Ascending aorta (tissue), 2 donors: ENCODE data around the gene CYREN. TPM values are rescaled to one million over a fixed set of nuclear protein-coding genes. Genes with fewer than 3 reads are reported as not detected.

Experiments used
- DNase-seq, 2 donors: peaks; one replicate each; pipeline ENCODE4 v3.0.0-alpha.2; 2019; ENCODE audit warnings: low spot score in 2 of 2
- H3K27ac ChIP-seq, 2 donors: fragments of 200-600 bp; sonication (generic); one replicate each; pipeline ENCODE4 v1.5.1; 2016 to 2017; ENCODE audit warnings: mild to moderate bottlenecking in 1 of 2
- H3K27me3 ChIP-seq: fragments of 200-600 bp; sonication (generic); one replicate; pipeline ENCODE4 v1.5.1; 2017
- H3K36me3 ChIP-seq, 2 donors: fragments of 200-600 bp; sonication (generic); one replicate each; pipeline ENCODE4 v1.5.1; 2016
- H3K4me1 ChIP-seq, 2 donors: fragments of 200-600 bp; sonication (generic); one replicate each; pipeline ENCODE4 v1.5.1; 2016 to 2017; ENCODE audit warnings: mild to moderate bottlenecking in 1 of 2
- H3K4me3 ChIP-seq, 2 donors: fragments of 200-600 bp; sonication (generic); one replicate each; pipeline ENCODE4 v1.5.1; 2016 to 2017; ENCODE audit warnings: mild to moderate bottlenecking in 1 of 2
- H3K9me3 ChIP-seq, 2 donors: fragments of 200-600 bp; sonication (generic); one replicate each; pipeline ENCODE4 v1.5.1; 2016
- intact Hi-C: fragments of 100-400 bp; cut with DNase I; formaldehyde crosslinking; loops from one replicate; pipeline ENCODE4 v1.15.1; 2023
- total RNA-seq: library from RNA; depleted of rRNA; stranded (reverse); fragments of >200 nt; gene quantifications from one replicate; pipeline ENCODE4 v1.1.0, GENCODE V29; 2016
- TF ChIP-seq, protein P1 (sequence below), 3 experiments: fragments of 200-600 bp in 2 of 3; fragments of 450-650 bp in 1 of 3; sonication (generic) in 2 of 3; IDR thresholded peaks; one replicate each; pipeline ENCODE4 v1.5.1; 2016 to 2019; ENCODE audit warnings: antibody characterized with exemption in 3 of 3, mild to moderate bottlenecking in 1 of 3, moderate library complexity in 1 of 3

CYREN gene
- total RNA-seq, 1 donor from 2014 or later: 21.6 TPM

DNA sequence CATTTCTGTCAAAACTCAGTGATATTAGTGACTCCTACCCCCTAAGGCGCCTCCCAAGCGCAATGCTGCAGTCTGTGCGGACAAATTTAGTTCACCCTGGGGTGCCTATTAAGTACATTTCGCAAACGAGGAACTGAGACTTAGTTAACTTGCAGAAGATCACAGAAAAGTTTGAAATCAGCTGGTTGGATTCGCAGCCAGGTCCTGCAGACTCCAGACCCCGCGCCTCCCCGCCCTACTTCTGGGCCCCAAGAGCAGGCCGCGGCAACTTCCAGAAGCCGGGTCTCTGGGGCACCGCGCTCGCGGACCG is 588 bp downstream of the CYREN start:
- intact Hi-C loops: loop anchor here (1.0 to 10.0 kb wide), 8 partner anchors 23 to 524 kb away; partner anchors contain the start of genes AGBL3, BPGM and WDR91
- Histone ChIP-seq H3K4me1 (peaks cover 15 to 27% of the 10 kb centered on the region in 2 donors), H3K36me3 (peaks cover 20 to 36% of the 10 kb centered on the region in 2 donors)

DNA sequence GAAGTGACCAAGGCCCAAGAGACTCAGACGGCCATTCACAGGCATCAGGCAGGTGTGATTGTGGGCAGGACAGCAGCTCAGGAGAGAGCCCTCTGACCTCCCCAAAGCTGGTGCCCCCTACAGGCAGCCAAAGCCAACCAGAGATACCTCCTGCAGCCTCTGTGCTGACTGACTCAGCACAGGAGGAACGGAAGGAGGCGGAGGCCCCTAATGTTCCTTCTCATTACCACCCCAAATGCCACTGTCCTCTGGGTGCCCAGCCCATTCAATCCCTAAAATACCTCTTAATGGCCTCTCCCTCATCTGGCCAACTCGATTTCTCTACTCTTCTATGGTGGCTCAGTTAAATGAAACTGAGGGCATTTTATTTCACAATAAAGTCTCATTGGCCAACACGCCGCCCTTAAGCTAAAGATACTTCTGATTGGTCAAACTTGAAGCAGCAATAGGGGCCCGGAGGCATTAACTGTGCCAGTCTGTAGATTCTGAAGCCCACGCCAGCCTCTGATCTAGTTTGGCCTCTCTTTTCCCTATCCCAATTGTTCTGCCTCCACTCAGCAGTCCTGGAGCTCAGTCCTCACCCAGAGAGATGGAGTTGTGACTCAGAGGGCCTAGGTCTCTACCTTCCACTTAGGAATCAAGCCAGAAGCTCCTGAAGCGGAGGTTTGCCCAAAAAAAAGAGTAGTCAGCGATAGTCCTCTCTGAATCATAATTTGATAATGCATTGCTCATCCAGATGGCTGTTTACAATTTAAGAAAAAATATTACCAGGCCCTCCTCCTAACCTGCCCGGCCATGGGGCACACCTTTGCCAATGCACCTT is 1.2 kb downstream of the CYREN start:
- Histone ChIP-seq H3K4me3 (peak overlapping the region; percentile 68 to 92), H3K4me1 (peaks cover 15 to 27% of the 10 kb centered on the region in 2 donors), H3K36me3 (peaks cover 20 to 39% of the 10 kb centered on the region in 2 donors), H3K27me3 (no peaks in the 10 kb centered on the region), H3K27ac (peak overlapping the region; percentile 95 to 98), H3K9me3 (no peaks in the 10 kb centered on the region)
- TF ChIP-seq, protein P1, sequence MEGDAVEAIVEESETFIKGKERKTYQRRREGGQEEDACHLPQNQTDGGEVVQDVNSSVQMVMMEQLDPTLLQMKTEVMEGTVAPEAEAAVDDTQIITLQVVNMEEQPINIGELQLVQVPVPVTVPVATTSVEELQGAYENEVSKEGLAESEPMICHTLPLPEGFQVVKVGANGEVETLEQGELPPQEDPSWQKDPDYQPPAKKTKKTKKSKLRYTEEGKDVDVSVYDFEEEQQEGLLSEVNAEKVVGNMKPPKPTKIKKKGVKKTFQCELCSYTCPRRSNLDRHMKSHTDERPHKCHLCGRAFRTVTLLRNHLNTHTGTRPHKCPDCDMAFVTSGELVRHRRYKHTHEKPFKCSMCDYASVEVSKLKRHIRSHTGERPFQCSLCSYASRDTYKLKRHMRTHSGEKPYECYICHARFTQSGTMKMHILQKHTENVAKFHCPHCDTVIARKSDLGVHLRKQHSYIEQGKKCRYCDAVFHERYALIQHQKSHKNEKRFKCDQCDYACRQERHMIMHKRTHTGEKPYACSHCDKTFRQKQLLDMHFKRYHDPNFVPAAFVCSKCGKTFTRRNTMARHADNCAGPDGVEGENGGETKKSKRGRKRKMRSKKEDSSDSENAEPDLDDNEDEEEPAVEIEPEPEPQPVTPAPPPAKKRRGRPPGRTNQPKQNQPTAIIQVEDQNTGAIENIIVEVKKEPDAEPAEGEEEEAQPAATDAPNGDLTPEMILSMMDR (IDR thresholded peaks at IDR 0.05): peak in 2 of 3 experiments; percentile 15 to 16
- intact Hi-C loops: no loop called here
- DNase-seq: no peak

More for the DNA sequence above, 588 bp downstream of the CYREN start:
- H3K27ac ChIP-seq: peak overlapping the region; percentile 95 to 98
- no peaks in the 10 kb centered on the region for H3K9me3 ChIP-seq
- no peaks in the 10 kb centered on the region for H3K27me3 ChIP-seq
- peak overlapping the region; percentile 68 to 92 for H3K4me3 ChIP-seq
- DNase-seq: no peak
- TF ChIP-seq, protein P1 (IDR thresholded peaks at IDR 0.05): no peak

DNA sequence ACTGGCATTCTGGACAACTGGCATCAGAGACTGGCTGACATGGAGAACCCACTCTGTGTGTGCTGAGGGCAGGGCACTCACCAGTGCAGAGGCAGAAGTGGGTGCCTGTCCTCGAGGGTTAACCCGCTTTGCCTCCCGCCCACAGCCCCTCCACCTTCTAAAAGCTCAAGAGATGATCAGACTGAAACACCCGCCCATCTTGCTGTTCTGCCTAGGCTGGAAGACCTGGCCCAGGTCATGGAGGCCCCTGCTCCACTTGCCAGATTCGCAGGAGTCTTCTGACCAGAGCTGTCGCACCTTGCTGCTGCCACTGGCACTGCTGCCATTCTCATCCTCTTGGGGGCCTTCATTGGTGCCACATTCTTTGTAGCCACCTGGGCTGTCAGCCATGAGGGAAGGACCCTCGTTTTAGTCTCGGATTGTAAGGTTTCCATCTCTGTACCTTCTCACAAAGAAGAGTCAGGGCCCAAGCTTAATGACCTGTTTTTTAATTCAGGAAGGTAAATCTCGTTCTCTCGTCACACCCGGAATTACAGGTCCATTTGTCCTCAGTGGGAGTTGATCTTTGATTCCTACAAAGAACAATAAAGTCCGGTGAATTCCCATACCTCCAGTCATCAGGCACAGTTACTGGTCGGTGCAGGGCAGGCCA is 1.9 kb downstream of the CYREN start:
- TF ChIP-seq, protein P1 (IDR thresholded peaks at IDR 0.05): no peak
- peak overlapping the region; percentile 62 to 98 for H3K27ac ChIP-seq
- no peak for DNase-seq
- H3K36me3 ChIP-seq: peaks cover 20 to 39% of the 10 kb centered on the region in 2 donors
- intact Hi-C loops: no loop called here
- H3K4me3 ChIP-seq: peak overlapping the region in 1 of 2 donors; percentile 68
- H3K4me1 ChIP-seq: peaks cover 15 to 27% of the 10 kb centered on the region in 2 donors
- no peaks in the 10 kb centered on the region for H3K9me3 ChIP-seq
- no peaks in the 10 kb centered on the region for H3K27me3 ChIP-seq

DNA sequence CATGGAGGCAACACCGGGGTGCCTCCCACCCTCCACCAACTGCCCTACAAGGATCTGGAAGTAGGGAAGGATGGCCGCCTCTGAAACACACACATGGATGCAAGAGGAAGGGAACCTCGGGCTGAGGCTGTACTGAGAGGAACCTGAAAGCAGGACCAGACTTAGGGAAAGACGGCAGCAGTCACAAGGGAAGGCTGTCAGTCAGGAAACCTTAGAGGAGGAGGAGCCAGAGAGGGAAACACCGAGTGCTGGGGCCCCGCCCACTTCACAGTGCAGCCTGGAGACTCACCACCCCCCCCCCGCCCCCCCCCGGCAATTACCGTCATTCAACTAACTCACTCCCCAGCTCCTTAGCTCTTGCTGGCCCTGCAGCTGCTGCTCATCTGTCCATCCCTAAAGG is 2.5 kb downstream of the CYREN start:
- no peaks in the 10 kb centered on the region for H3K9me3 ChIP-seq
- H3K27ac ChIP-seq: peak overlapping the region; percentile 62 to 98
- no peak for DNase-seq
- H3K4me1 ChIP-seq: peaks cover 15 to 27% of the 10 kb centered on the region in 2 donors
- intact Hi-C loops: no loop called here
- H3K36me3 ChIP-seq: peaks cover 20 to 39% of the 10 kb centered on the region in 2 donors
- no peaks in the 10 kb centered on the region for H3K27me3 ChIP-seq
- H3K4me3 ChIP-seq: no peak overlapping the region
- TF ChIP-seq, protein P1 (IDR thresholded peaks at IDR 0.05): no peak

DNA sequence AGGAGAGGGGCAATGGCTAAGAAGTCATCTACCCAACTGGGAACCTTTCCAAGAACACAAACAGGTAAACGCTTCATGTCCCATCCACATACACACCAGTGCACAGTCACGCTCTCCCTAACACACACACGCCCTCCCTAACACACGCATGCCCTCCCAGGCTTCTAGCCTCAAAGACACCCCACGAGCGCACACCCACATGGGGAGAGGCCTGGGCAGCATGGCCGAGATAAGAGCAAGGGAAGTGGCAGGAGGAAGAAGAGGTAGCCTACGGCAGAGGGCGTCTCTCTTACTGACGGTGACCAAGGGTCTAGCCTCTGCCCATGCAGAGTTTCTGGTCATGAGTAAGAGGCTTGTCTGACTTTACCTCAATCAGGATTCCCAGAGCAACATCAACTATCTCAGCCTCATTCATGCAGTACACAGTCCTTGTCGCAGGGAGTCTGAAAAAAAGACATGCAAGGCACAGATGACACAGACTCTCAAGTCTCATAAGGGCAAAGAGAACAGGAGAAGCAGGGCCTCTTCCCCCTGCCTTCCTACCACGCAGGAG is 3.1 kb downstream of the CYREN start:
- Histone ChIP-seq H3K4me3 (no peak overlapping the region), H3K27me3 (no peaks in the 10 kb centered on the region), H3K4me1 (peaks cover 15 to 27% of the 10 kb centered on the region in 2 donors), H3K36me3 (peaks cover 20 to 39% of the 10 kb centered on the region in 2 donors), H3K9me3 (no peaks in the 10 kb centered on the region), H3K27ac (peak overlapping the region; percentile 24 to 62)
- intact Hi-C loops: no loop called here
- TF ChIP-seq, protein P1 (IDR thresholded peaks at IDR 0.05): no peak
- DNase-seq: no peak
